ENCODE data around the gene HAND2. TPM values are rescaled to one million over a fixed set of nuclear protein-coding genes. Genes with fewer than 3 reads are reported as not detected.

HAND2 gene
- total RNA-seq, 1 donor from 2014 or later: 6.0 TPM

GRCh38 chr4:173515458-173515857 is 14.6 kb downstream of the HAND2 start:
- no peak overlapping the region for H3K4me3 ChIP-seq
- H3K36me3 ChIP-seq: no peaks in the 10 kb centered on the region
- no peak for TF ChIP-seq CTCF (IDR thresholded peaks at IDR 0.05)
- H3K27ac ChIP-seq: no peak overlapping the region
- no peaks in the 10 kb centered on the region for H3K9me3 ChIP-seq
- no peaks in the 10 kb centered on the region for H3K27me3 ChIP-seq
- DNase-seq (ENCODE audit: low spot score in 2 of 2): peak in 1 of 2 donors; percentile 52
- H3K4me1 ChIP-seq: peaks cover 0 to 2% of the 10 kb centered on the region in 2 donors
- intact Hi-C loops (cut with DNase I): no loop called here

- no peak overlapping the region for H3K4me3 ChIP-seq
- peaks cover 0 to 4% of the 10 kb centered on the region in 2 donors for H3K4me1 ChIP-seq
- TF ChIP-seq CTCF (IDR thresholded peaks at IDR 0.05): no peak
- no peaks in the 10 kb centered on the region for H3K27me3 ChIP-seq
- H3K27ac ChIP-seq: no peak overlapping the region
- no peaks in the 10 kb centered on the region for H3K36me3 ChIP-seq
- intact Hi-C loops (cut with DNase I): no loop called here
- no peak for DNase-seq (ENCODE audit: low spot score in 2 of 2)
- no peaks in the 10 kb centered on the region for H3K9me3 ChIP-seq
Observed at GRCh38 chr4:173514641-173515217, 15.3 kb downstream of the HAND2 start.

GRCh38 chr4:173513651-173514050 is 16.4 kb downstream of the HAND2 start:
- intact Hi-C loops (cut with DNase I): no loop called here
- Histone ChIP-seq H3K9me3 (no peaks in the 10 kb centered on the region), H3K36me3 (no peaks in the 10 kb centered on the region), H3K4me3 (no peak overlapping the region), H3K27ac (no peak overlapping the region), H3K4me1 (peaks cover 0 to 6% of the 10 kb centered on the region in 2 donors), H3K27me3 (no peaks in the 10 kb centered on the region)
- DNase-seq (ENCODE audit: low spot score in 2 of 2): no peak
- TF ChIP-seq CTCF (IDR thresholded peaks at IDR 0.05): no peak

- Histone ChIP-seq H3K9me3 (no peaks in the 10 kb centered on the region), H3K4me1 (peaks cover 0 to 8% of the 10 kb centered on the region in 2 donors), H3K27ac (no peak overlapping the region), H3K36me3 (no peaks in the 10 kb centered on the region), H3K27me3 (no peaks in the 10 kb centered on the region), H3K4me3 (no peak overlapping the region)
- TF ChIP-seq CTCF (IDR thresholded peaks at IDR 0.05): no peak
- intact Hi-C loops (cut with DNase I): no loop called here
- no peak for DNase-seq (ENCODE audit: low spot score in 2 of 2)
Observed at GRCh38 chr4:173511787-173512361, 18.2 kb downstream of the HAND2 start.

GRCh38 chr4:173509036-173510001 is 20.7 kb downstream of the HAND2 start:
- H3K27me3 ChIP-seq: no peaks in the 10 kb centered on the region
- peak overlapping the region; percentile 76 to 82 for H3K27ac ChIP-seq
- no peaks in the 10 kb centered on the region for H3K9me3 ChIP-seq
- intact Hi-C loops (cut with DNase I): loop anchor here (5.0 to 10.0 kb wide), 3 partner anchors 613 to 775 kb away; partner anchors contain the start of genes CEP44 and FBXO8
- TF ChIP-seq CTCF (IDR thresholded peaks at IDR 0.05): no peak
- peak overlapping the region; percentile 51 to 68 for H3K4me3 ChIP-seq
- H3K4me1 ChIP-seq: peaks cover 0 to 10% of the 10 kb centered on the region in 2 donors
- no peaks in the 10 kb centered on the region for H3K36me3 ChIP-seq
- DNase-seq (ENCODE audit: low spot score in 2 of 2): peak in 1 of 2 donors; percentile 72

Measured in ascending aorta (tissue), 2 donors.